Upper lobe of left lung (tissue), 6 donors: ENCODE data around the gene ERMP1. TPM values are rescaled to one million over a fixed set of nuclear protein-coding genes. Genes with fewer than 3 reads are reported as not detected.

ENCODE experiments used
- ATAC-seq, 2 donors: fragments of 200-7000 bp; cut with Tn5 transposase; one replicate each; pipeline ENCODE4 v1.9.1; 2022; ENCODE audit warnings: mild to moderate bottlenecking in 2 of 2, moderate library complexity in 2 of 2; ENCODE audit not compliant: low FRiP score in 2 of 2
- DNase-seq, 2 donors: peaks; one replicate each; pipeline ENCODE4 v3.0.0-alpha.2; 2019 to 2020
- H3K27ac ChIP-seq, 4 donors: fragments of 200-600 bp; sonication (generic); one replicate each; pipeline ENCODE4 v1.5.1; 2016 to 2019
- H3K27me3 ChIP-seq, 4 donors: fragments of 200-600 bp; sonication (generic); one replicate each; pipeline ENCODE4 v1.5.1; 2017 to 2019
- H3K36me3 ChIP-seq, 4 donors: fragments of 200-600 bp; sonication (generic); one replicate each; pipeline ENCODE4 v1.5.1; 2016 to 2019
- H3K4me1 ChIP-seq, 4 donors: fragments of 200-600 bp; sonication (generic); one replicate each; pipeline ENCODE4 v1.5.1; 2018 to 2019
- H3K4me3 ChIP-seq, 4 donors: fragments of 200-600 bp; sonication (generic); one replicate each; pipeline ENCODE4 v1.5.1; 2017 to 2019; ENCODE audit warnings: mild to moderate bottlenecking in 2 of 4, moderate library complexity in 1 of 4
- H3K9me3 ChIP-seq, 4 donors: fragments of 200-600 bp; sonication (generic); one replicate each; pipeline ENCODE4 v1.5.1; 2018 to 2019
- EP300 ChIP-seq, 4 donors: sonication (generic); formaldehyde crosslinking; IDR thresholded peaks; one replicate each; pipeline ENCODE4 v1.5.1; 2017; ENCODE audit warnings: antibody characterized with exemption in 4 of 4, control low read depth in 2 of 4
- POLR2A ChIP-seq, 4 donors: fragments of 450-650 bp; IDR thresholded peaks; one replicate each; pipeline ENCODE4 v1.5.1; 2016 to 2017; ENCODE audit warnings: antibody characterized with exemption in 4 of 4, mild to moderate bottlenecking in 2 of 4
- POLR2AphosphoS5 ChIP-seq, 2 donors: sonication (generic); formaldehyde crosslinking; IDR thresholded peaks; one replicate each; pipeline ENCODE4 v1.5.1; 2017; ENCODE audit warnings: antibody characterized with exemption in 2 of 2
- WGBS, 2 donors: methylation state at CpG; one replicate each; pipeline ENCODE4 v1.1.5; 2017 to 2018; 5-methylcytosine and 5-hydroxymethylcytosine counted together
- total RNA-seq, 6 donors: library from RNA; depleted of rRNA in 4 of 6; stranded (reverse); fragments of >200 nt in 4 of 6; gene quantifications; one replicate each; pipeline versions ENCODE4 v1.1.0 to v1.2.1, GENCODE V29; 2016 to 2021
- TF ChIP-seq, protein P1 (sequence below), 6 experiments: fragments of 450-650 bp in 4 of 6; fragments of 200-600 bp in 2 of 6; sonication (generic) in 2 of 6; IDR thresholded peaks; one replicate each; pipeline ENCODE4 v1.5.1; 2016 to 2019; ENCODE audit warnings: antibody characterized with exemption in 6 of 6
- donor health status: DM: no; HTN: no; CAD: no; lungs with moderate emphysema.
- donor health status: DM: no; HTN: yes; CAD: no; lungs with severe emphysema.

The ERMP1 gene
- total RNA-seq, 6 donors from 2014 or later: 8.4 to 27.4 (median 20.5) TPM

DNA sequence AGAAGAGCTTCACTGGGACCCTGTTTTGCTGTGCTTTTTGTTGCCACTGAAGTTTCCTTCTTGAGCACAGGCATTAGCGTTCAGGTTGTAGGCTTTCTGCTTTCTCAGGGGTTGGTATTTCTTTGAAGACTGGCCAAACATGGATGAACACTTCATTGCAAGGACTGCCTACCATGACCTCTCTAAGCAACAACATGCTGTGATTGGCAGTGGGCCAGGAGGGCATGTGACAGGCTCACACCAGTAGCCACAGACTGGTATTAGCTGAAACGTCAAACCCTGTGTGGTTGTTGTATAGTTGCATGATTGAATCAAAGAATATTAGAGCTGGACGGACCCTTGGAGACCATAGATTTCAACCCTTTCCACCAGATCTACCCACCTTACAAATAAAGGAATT, 37.8 kb upstream of the ERMP1 start:
- no peak overlapping the region for H3K27ac ChIP-seq
- WGBS, 2 donors: 62 to 80% methylated on average over 3 of the region's 3 CpGs
- DNase-seq: peak in 1 of 2 donors; percentile 37
- H3K4me3 ChIP-seq: no peak overlapping the region
- no peak for ATAC-seq
- no peaks in the 10 kb centered on the region for H3K9me3 ChIP-seq
- H3K36me3 ChIP-seq: no peaks in the 10 kb centered on the region
- H3K4me1 ChIP-seq: no peaks in the 10 kb centered on the region
- H3K27me3 ChIP-seq: no peaks in the 10 kb centered on the region
- TF ChIP-seq POLR2AphosphoS5 (IDR thresholded peaks at IDR 0.05) (no peak), POLR2A (IDR thresholded peaks at IDR 0.05) (no peak), EP300 (IDR thresholded peaks at IDR 0.05) (no peak)
- TF ChIP-seq, protein P1, sequence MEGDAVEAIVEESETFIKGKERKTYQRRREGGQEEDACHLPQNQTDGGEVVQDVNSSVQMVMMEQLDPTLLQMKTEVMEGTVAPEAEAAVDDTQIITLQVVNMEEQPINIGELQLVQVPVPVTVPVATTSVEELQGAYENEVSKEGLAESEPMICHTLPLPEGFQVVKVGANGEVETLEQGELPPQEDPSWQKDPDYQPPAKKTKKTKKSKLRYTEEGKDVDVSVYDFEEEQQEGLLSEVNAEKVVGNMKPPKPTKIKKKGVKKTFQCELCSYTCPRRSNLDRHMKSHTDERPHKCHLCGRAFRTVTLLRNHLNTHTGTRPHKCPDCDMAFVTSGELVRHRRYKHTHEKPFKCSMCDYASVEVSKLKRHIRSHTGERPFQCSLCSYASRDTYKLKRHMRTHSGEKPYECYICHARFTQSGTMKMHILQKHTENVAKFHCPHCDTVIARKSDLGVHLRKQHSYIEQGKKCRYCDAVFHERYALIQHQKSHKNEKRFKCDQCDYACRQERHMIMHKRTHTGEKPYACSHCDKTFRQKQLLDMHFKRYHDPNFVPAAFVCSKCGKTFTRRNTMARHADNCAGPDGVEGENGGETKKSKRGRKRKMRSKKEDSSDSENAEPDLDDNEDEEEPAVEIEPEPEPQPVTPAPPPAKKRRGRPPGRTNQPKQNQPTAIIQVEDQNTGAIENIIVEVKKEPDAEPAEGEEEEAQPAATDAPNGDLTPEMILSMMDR (IDR thresholded peaks at IDR 0.05): no peak

DNA sequence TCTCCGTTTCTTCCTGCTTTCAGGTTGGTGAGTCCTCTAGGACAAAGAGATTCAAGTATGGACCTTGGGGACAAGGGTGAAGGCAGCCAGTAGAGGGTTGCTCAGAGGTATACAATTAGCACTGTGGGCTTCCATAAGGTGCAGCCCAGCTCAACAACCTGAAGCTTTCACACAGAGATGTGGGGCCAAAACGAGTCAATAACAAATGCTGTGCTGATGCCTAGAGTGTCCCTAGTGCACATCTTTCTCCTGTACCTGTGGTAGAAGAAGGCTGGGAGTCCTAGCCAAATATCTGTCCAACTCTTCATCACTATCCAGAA, 37.1 kb upstream of the ERMP1 start:
- H3K27me3 ChIP-seq: no peaks in the 10 kb centered on the region
- H3K4me3 ChIP-seq: no peak overlapping the region
- no peaks in the 10 kb centered on the region for H3K4me1 ChIP-seq
- no peak for DNase-seq
- TF ChIP-seq EP300 (IDR thresholded peaks at IDR 0.05) (no peak), POLR2A (IDR thresholded peaks at IDR 0.05) (no peak), POLR2AphosphoS5 (IDR thresholded peaks at IDR 0.05) (no peak)
- TF ChIP-seq, protein P1 (IDR thresholded peaks at IDR 0.05): no peak
- no peaks in the 10 kb centered on the region for H3K9me3 ChIP-seq
- H3K36me3 ChIP-seq: no peaks in the 10 kb centered on the region
- H3K27ac ChIP-seq: no peak overlapping the region
- no peak for ATAC-seq
- WGBS, 2 donors: 82 to 87% methylated on average over 2 of the region's 2 CpGs

DNA sequence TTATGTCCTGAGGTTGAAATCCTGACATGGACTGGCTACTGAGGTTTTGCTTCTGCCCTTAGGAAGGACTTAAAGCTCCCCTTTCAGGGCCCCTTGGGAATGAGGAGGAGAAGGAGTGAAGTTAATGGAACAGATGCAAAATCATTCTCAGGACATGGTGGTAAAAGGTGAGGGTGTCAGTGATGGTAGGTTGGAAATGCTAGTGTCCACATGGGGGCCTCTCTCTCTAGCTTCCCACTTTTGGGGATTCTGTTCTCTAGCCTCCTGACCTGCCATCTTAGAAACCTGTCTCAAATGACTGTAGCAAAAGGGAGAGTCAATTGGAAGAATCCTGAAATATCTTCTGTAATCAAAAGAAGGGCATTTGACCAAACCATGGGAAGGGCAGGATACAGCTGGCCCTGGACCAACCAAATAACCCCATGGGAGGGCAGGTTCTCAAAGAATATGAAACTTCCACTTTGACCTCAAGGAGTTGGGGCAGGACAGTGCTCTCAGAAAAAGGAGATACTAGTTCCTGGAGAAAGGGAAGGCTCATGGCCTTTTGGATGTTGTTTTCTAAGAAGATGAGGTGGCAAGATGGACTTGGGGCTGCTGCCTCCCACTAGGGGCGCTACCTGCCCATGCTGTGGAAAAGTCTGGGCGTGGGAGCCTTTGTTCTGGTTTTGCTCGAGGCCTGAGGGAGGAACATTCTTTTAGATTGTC, 36.5 kb upstream of the ERMP1 start:
- ATAC-seq: no peak
- no peak for TF ChIP-seq POLR2A (IDR thresholded peaks at IDR 0.05)
- TF ChIP-seq EP300 (IDR thresholded peaks at IDR 0.05): no peak
- TF ChIP-seq POLR2AphosphoS5 (IDR thresholded peaks at IDR 0.05): no peak
- TF ChIP-seq, protein P1 (IDR thresholded peaks at IDR 0.05): no peak
- no peaks in the 10 kb centered on the region for H3K27me3 ChIP-seq

DNA sequence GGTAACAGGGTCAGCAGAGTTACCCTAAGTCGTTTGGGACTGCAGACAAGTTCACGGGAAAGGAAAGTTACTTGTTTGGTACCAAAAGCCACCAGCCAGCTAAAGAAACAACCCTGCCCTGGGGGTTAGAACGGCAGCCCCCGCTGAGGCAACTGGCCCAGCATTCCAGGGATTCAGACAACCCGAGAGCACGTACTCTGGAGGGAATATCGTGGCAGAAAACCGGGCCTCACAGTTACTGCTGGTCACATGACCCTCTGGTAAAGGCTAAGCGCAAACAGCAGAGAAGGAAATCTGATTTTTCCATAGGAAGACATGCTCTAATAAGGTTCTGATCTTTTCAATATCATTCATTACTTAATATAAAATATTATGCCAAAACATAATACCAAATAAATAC, 35.3 kb upstream of the ERMP1 start:
- H3K9me3 ChIP-seq: no peaks in the 10 kb centered on the region
- ATAC-seq: no peak
- H3K27ac ChIP-seq: no peak overlapping the region
- no peaks in the 10 kb centered on the region for H3K4me1 ChIP-seq
- no peaks in the 10 kb centered on the region for H3K36me3 ChIP-seq
- no peak for DNase-seq
- no peak overlapping the region for H3K4me3 ChIP-seq
- WGBS, 2 donors: 85 to 90% methylated on average over 9 of the region's 9 CpGs
- no peaks in the 10 kb centered on the region for H3K27me3 ChIP-seq
- TF ChIP-seq, protein P1 (IDR thresholded peaks at IDR 0.05): no peak
- TF ChIP-seq POLR2AphosphoS5 (IDR thresholded peaks at IDR 0.05): no peak
- TF ChIP-seq EP300 (IDR thresholded peaks at IDR 0.05): no peak
- no peak for TF ChIP-seq POLR2A (IDR thresholded peaks at IDR 0.05)

More for the DNA sequence above, 36.5 kb upstream of the ERMP1 start:
- no peak overlapping the region for H3K27ac ChIP-seq
- no peak for DNase-seq
- H3K36me3 ChIP-seq: no peaks in the 10 kb centered on the region
- no peaks in the 10 kb centered on the region for H3K4me1 ChIP-seq
- H3K4me3 ChIP-seq: no peak overlapping the region
- H3K9me3 ChIP-seq: no peaks in the 10 kb centered on the region
- 88 to 96% methylated on average over 3 of the region's 3 CpGs for WGBS, 2 donors

DNA sequence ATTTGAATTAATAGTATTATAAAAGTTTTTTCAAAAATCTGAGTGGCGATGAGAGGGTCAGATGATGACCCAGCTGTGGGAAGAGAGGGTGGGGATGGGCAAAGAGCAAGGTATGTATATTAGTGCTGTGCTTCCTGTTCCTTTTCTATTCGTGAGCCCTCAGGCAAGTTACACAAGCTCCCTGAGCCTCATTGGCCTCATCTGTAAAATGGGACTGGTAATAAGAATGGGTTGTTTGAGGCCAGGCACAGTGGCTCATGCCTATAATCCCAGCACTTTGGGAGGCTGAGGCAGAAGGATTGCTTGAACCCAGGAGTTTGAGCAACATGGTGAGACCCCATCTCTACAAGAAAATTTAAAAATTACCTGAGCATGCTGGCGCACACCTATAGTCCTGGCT, 33.8 kb upstream of the ERMP1 start:
- 79 to 83% methylated on average over 3 of the region's 3 CpGs for WGBS, 2 donors
- Histone ChIP-seq H3K4me1 (no peaks in the 10 kb centered on the region), H3K27me3 (no peaks in the 10 kb centered on the region)

More for the DNA sequence above, 33.8 kb upstream of the ERMP1 start:
- ATAC-seq (no peak), DNase-seq (no peak)
- TF ChIP-seq POLR2AphosphoS5 (IDR thresholded peaks at IDR 0.05) (no peak), EP300 (IDR thresholded peaks at IDR 0.05) (no peak), POLR2A (IDR thresholded peaks at IDR 0.05) (no peak)
- TF ChIP-seq, protein P1 (IDR thresholded peaks at IDR 0.05): no peak
- Histone ChIP-seq H3K4me3 (no peak overlapping the region), H3K27ac (no peak overlapping the region), H3K36me3 (no peaks in the 10 kb centered on the region), H3K9me3 (no peaks in the 10 kb centered on the region)
